ENCODE results near the gene BTBD16. TPM values are rescaled to one million over a fixed set of nuclear protein-coding genes. Genes with fewer than 3 reads are reported as not detected.

BTBD16 gene
- total and polyA plus RNA-seq, 2 of the 4 experiments (the other 2 are of a cell fraction) = not detected

- DNase-seq (no peak), ATAC-seq (ENCODE audit: low read depth) (no peak)
- no peak overlapping the region for H3K4me3 ChIP-seq (ENCODE audit: insufficient read depth, low read depth, low read length)
- H3K56ac ChIP-seq (ENCODE audit: extremely low read depth, insufficient read depth, low read length) = no peak overlapping the region
- H3K27ac ChIP-seq (ENCODE audit: insufficient read depth, low read length) = no peak overlapping the region
- no peaks in the 10 kb centered on the region for H3K9me3 ChIP-seq (ENCODE audit: control insufficient read depth, insufficient read depth, low read length)
- H3K9ac ChIP-seq (ENCODE audit: low read depth, low read length) = no peak overlapping the region
- no peaks in the 10 kb centered on the region for H3K36me3 ChIP-seq (ENCODE audit: control insufficient read depth, insufficient read depth, low read length)
- peaks cover 3% of the 10 kb centered on the region for H3K27me3 ChIP-seq (ENCODE audit: control insufficient read depth, insufficient read depth, low read length)
- no peak overlapping the region for H2AK9ac ChIP-seq (replicated peaks; ENCODE audit: low read depth, low read length, poor library complexity)
- dilution Hi-C loops (cut with HindIII; ENCODE audit: low sequenced_read_pairs, unreplicated experiment) = no loop called here
- H3K79me1 ChIP-seq (ENCODE audit: low read depth in 1 of 2, low read length in 2 of 2) = no peaks in the 10 kb centered on the region
- H2AFZ ChIP-seq (replicated peaks; ENCODE audit: low read length, poor library complexity) = no peak overlapping the region
- H2BK120ac ChIP-seq (ENCODE audit: low read depth, low read length) = no peak overlapping the region
- H2BK5ac ChIP-seq (ENCODE audit: low read depth, low read length, poor library complexity, severe bottlenecking) = no peak overlapping the region
- in situ Hi-C loops (cut with MboI; ENCODE audit: low sequenced_read_pairs) = no loop called here
- intact Hi-C loops (cut with micrococcal nuclease) = no loop called here
- BruUV-seq (replicated peaks) = no TSS peak
- H2BK20ac ChIP-seq (ENCODE audit: low read depth, low read length) = no peak overlapping the region
- H3K18ac ChIP-seq (ENCODE audit: low read depth, low read length) = no peak overlapping the region
- CTCF ChIA-PET = interaction anchor here (1.4 kb wide), 1 partner anchor 14 kb away, joined by 4 read pairs; no protein-coding TSS in a partner anchor
- no peaks in the 10 kb centered on the region for H3K9me1 ChIP-seq (ENCODE audit: insufficient read depth, low read length)
- no peak overlapping the region for H3K4ac ChIP-seq (ENCODE audit: low read depth, low read length)
- H2BK15ac ChIP-seq (ENCODE audit: low read depth, low read length) = no peak overlapping the region
- H4K20me1 ChIP-seq (ENCODE audit: insufficient read depth, low read length) = no peaks in the 10 kb centered on the region
- no peak overlapping the region for H2AK5ac ChIP-seq (ENCODE audit: low read depth, low read length)
- H3K4me1 ChIP-seq (ENCODE audit: control insufficient read depth, insufficient read depth, low read length) = no peaks in the 10 kb centered on the region
- H4K8ac ChIP-seq (ENCODE audit: low read depth in 2 of 2, low read length in 2 of 2) = no peak overlapping the region
- TF ChIP-seq CTCF (conservative IDR thresholded peaks at IDR 0.05; ENCODE audit: low read depth, low read length) (no peak), RCOR1 (IDR thresholded peaks at IDR 0.05; ENCODE audit: insufficient replicate concordance, low read length) (no peak), MAZ (IDR thresholded peaks at IDR 0.05; ENCODE audit: borderline replicate concordance, low read depth, low read length) (no peak), USF2 (IDR thresholded peaks at IDR 0.05; ENCODE audit: low read depth, low read length) (no peak), BHLHE40 (IDR thresholded peaks at IDR 0.05; ENCODE audit: low read depth, low read length) (no peak), SMC3 (IDR thresholded peaks at IDR 0.05; ENCODE audit: low read depth, low read length) (no peak), MAFK (IDR thresholded peaks at IDR 0.05; ENCODE audit: low read depth, low read length) (no peak), RAD21 (IDR thresholded peaks at IDR 0.05; ENCODE audit: low read length) (no peak), ELK1 (IDR thresholded peaks at IDR 0.05; ENCODE audit: borderline replicate concordance, low read depth, low read length) (no peak), RFX5 (IDR thresholded peaks at IDR 0.05; ENCODE audit: low read depth, low read length) (no peak)
- WGBS, 2 experiments (ENCODE audit: extremely low coverage in 2 of 2, insufficient read length in 1 of 2) = 56% methylated on average over 3 of the region's 5 CpGs; no CpG with 5 or more reads in 1 of the 2 experiments
- H3K23ac ChIP-seq (ENCODE audit: low read depth, low read length) = no peak overlapping the region
- H3K14ac ChIP-seq (replicated peaks; ENCODE audit: low read depth, low read length) = no peak overlapping the region
- H3K4me2 ChIP-seq (ENCODE audit: low read depth, low read length) = no peak overlapping the region
- H4K91ac ChIP-seq (ENCODE audit: insufficient read depth, low read depth, low read length) = no peak overlapping the region
- POLR2A ChIA-PET (ENCODE audit: unreplicated experiment) = no interaction called here
- no peak overlapping the region for H4K5ac ChIP-seq (ENCODE audit: low read depth, low read length)
Observed at GRCh38 chr10:122323941-122324675, 53.0 kb downstream of the BTBD16 start.

Data from IMR-90 (cell line).